ENCODE measurements around the gene MBLAC1.

The MBLAC1 gene

DNA sequence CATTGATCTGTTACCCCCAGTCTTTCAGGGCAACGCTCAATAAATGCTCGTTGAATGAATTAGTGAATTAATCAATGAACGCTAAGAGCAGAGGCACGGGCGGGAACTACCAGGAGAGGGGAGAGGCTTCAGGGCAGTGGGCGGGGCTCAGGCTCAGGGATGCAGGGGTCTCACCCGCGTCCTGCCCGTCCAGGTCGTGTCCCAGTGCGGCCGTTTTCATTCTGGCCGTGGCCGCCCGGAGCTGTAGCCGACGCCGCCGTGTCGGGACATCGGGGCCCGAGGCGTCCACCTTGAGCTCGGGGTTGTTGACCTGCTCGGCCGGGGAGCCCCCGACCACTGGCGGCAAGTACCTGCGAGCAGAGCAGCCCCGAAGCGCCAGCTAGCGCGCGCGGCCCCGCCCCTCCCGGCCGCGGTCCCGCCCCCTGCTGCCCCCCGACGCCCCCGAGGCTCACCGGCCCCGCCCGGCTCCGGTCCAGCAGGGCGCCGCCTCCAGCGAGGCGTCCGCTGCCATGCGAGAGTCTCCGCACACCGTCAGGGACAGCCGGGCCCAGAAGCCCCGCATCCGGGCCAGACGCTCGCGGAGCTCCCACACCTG lies 44.4 kb downstream of the MBLAC1 start:
- DNase-seq (ENCODE audit: low spot score) = no peak

DNA sequence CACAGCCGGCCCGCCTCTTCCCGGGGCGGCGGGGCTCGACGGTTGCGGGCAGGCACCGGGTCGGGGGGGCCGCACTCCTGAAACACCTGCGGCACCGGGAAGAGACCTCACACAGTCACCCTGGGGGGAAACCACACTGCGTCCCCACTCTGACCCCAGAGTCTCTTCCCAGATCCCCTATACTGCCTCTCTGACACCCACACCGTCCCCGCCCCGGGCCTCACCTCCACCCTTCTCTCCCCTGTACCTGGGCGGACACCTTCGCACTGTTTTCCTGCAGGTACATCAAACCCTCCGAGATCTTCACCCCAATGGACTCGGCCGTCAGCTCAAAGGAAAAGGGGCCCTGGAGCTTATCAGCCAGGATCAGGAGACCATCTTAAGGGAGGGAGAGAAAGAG lies 45.1 kb downstream of the MBLAC1 start:
- no peak for DNase-seq (ENCODE audit: low spot score)

GRCh38 chr7:100173806-100174495 lies 47.2 kb downstream of the MBLAC1 start:
- DNase-seq (ENCODE audit: low spot score) = no peak

DNA sequence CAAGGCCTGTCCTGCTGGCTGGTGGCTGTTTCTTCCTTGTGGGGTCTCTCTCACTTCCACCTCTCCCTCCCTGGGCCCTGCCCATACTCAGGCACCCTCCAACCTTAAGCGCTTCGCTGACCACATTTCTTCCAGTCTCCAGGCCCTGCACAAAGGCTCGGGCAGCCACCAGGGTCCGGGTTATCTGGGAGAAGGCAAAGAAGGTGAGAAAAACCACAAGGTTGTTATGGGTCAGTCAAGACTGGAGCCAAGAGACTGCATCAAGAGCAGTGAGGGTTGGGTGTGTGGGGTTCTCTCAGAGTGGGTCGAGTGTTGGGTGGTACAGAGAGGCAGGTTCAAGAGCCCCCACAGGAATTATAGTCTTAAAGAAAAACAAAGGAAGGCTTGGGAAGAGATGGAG lies 47.8 kb downstream of the MBLAC1 start:
- DNase-seq (ENCODE audit: low spot score) = no peak

DNA sequence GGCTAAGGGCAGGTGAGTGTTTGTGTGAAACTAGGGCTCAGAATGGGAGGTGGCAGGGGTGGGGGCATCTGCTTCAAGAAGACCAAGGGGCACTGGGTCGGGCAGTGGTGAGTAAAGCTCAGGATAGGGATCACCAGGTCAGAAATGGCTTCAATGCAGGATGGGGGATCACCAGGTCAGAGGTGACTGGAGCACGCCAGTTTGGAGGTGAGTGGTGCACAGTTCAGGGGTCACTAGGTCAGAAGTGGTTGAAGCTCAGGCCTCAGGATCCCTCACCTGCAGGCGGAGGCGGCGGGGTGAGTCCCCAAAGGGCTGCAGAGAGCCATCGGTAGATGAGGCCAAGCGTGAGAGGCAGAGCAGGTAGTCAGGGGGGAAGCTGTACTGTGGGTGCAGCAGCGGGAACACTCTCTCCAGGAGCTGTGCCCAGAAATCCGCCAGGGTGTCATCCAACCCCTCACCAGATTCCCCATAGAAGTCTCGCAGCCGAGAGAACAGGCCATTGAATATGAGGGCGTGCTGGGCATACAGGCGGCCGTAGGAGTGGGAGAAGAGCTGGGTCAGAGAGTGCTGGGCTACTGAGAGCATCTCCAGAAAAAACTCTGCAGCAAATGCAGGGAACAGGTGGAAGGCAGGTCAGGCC lies 48.6 kb downstream of the MBLAC1 start:
- DNase-seq (ENCODE audit: low spot score) = no peak

- no peak for DNase-seq (ENCODE audit: low spot score)
These were observed 49.6 kb downstream of the MBLAC1 start for GRCh38 chr7:100176096-100177044.

GRCh38 chr7:100177045-100178001 lies 50.6 kb downstream of the MBLAC1 start, which contains the start of the genes GPC2 and STAG3:
Gene GPC2 (minus strand): TSS chr7:100177381. CDS start chr7:100177199, 182 bp downstream.
Gene STAG3 (plus strand): TSS chr7:100177918. CDS start chr7:100180557, 2,639 bp downstream.
- peak; percentile 95 for DNase-seq (ENCODE audit: low spot score)

Data from Ammon's horn (tissue), 1 donor.